GM19468 (cell line): ENCODE results near the gene CT55.
A peak's percentile ranks its signal among the peaks of the same experiment; 100 is the strongest.
"Not testable (repeated sequence)": the region's sequence is repeated elsewhere in the genome, so short reads cannot be mapped to it uniquely, and the experiment has no call there.

Experiments
- ATAC-seq: cut with Tn5 transposase; IDR thresholded peaks from one replicate; pipeline ENCODE4 v1.9.1; 2021; ENCODE audit warnings: mild to moderate bottlenecking, moderate library complexity, moderate number of reproducible peaks; ENCODE audit not compliant: unreplicated experiment; ENCODE audit errors: extremely low read depth

The CT55 gene

DNA sequence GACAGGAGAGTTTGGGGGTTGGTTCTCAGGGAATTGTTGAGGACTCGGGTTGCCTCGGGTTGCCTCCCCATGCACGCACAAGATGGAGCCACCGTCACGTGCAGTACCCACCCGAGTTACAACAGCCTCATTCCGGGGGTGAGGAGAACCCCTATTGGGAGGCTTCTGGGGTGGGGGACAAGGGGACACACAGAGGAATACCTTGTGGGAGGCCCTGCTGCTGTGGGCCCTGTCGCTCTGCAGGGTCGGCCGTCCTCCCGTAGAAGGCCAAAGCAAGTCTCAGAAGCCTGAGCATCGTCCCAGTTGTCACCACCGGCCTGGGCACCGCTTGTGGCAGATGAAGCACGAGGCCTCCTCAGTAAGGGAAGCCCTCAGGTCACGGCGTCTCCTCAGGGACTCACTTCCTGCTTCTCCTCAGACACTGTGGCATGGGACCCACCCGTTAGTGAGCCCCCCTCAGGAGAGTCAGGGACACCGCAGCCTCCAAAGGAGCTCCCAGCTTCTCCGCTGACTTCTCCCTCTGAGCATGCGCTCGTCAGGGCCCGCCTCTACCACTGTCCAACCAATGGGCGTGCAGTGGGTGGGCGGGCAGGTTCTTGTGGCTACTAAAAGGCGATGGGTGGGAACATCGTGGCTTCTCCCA, at the start of gene CT55:
Gene CT55 (minus strand): TSS at position 522 of the 643 bp plus-strand sequence. CDS start 227 bp downstream, at position 295.
- no peak for ATAC-seq

- no peak for ATAC-seq
Measured at GRCh38 chrX:135213200-135213844, 42.1 kb upstream of the CT55 start.

DNA sequence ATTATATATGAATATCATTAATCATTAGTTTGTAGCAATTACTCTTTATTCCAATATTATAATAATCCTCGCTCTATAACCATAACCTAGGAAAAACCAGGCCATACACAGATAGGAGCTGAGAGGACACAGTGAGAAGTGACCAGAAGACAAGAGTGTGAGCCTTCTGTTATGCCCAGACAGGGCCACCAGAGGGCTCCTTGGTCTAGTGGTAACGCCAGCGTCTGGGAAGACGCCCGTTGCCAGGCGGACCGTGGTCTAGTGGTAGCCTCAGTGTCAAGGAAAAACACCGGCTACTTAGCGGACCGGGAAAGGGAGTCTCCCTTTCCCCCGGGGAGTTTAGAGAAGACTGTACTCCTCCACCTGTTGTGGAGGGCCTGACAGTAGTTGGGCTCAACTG, 35.2 kb upstream of the CT55 start:
- not testable (repeated sequence) for ATAC-seq

- ATAC-seq, result no peak
Measured at GRCh38 chrX:135200297-135200696, 29.1 kb upstream of the CT55 start.

DNA sequence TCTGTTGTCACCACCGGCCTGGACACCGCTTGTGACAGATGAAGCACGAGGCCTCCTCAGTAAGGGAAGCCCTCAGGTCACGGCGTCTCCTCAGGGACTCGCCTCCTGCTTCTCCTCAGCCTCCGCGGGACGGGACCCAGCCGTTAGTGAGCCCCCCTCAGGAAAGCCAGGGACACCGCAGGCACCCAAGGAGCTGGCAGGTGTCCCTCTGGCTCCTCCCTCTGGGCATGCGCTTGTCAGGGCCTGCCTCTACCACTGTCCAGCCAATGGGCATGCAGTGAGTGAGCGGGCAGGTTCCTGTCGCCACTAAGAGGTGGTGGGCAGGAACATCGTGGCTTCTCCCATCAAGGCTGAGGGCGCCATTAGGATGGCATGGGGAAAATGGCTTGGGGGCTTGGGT, 23.5 kb upstream of the CT55 start:
- ATAC-seq, result no peak

GRCh38 chrX:135193740-135194139, 22.5 kb upstream of the CT55 start:
- no peak for ATAC-seq

- no peak for ATAC-seq
Measured at GRCh38 chrX:135191838-135192237, 20.6 kb upstream of the CT55 start.

GRCh38 chrX:135185795-135186443, 14.7 kb upstream of the CT55 start:
- ATAC-seq, result peak; percentile 63

DNA sequence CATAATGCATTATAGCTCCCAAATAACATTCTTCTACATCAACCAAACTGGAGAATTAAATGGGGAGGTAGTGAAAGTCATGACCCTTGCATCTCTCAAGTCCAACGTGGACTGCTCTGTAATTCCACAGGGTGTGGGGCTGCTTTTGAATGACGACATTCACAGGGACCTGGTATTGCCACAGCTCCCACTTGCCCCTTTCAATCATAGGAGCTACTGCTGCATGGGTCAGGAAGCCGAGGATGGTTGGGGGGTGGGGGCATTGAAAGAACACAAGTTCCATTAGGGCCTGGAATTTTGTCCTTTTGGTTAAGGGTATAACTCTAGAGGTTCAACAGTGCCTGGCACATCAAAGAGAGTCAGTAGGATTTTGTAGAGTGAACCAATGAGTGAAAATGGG, 7.4 kb upstream of the CT55 start:
- no peak for ATAC-seq

DNA sequence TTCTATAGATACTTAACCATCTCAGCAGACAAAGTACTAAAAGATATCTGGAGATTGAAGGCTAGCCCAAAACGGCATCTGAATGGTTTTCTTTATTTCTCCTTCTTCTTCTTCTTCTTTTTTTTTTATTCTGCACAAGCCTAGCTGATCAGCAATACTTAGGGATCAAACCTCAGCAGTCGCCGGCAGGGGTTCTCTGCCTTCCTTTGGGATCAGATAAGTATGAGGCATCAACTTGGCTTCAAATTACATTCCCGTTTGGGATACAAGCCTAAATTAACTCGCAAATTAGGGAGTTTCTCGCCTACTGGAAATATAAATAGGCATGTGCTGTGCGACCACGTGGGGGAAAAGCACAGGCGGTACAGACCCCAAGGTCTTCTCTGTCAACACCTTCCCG, 730 bp downstream of the CT55 start:
- ATAC-seq, result no peak

DNA sequence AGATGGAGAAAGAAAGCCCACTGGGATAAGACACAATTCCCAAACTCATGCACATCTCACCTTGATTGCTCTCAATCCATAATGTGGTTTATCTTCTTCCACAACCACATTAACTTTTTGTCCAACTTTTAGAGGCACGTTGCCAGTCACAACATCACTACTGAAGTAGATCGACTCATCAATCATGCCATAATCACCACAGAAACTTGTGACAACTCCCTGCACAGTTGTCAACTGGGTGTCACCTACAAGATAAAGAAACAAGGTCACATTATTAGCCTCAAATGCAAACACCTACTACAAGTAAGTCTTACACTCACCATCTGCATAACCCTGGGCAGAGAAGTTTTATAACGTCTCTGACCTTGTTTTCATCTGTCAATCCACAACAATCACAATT, 1.7 kb downstream of the CT55 start:
- ATAC-seq, result not testable (repeated sequence)

- no peak for ATAC-seq
Measured at GRCh38 chrX:135168486-135168885, 2.7 kb downstream of the CT55 start.

- not testable (repeated sequence) for ATAC-seq
Measured at GRCh38 chrX:135154688-135155087, 16.5 kb downstream of the CT55 start.

GRCh38 chrX:135126145-135126544, 45.1 kb downstream of the CT55 start:
- not testable (repeated sequence) for ATAC-seq

GRCh38 chrX:135120056-135120576, 51.1 kb downstream of the CT55 start, which contains the start of gene ETDB:
Gene ETDB, minus strand, starts transcription at chrX:135120526. Its CDS starts 1,265 bp downstream, at chrX:135119261.
- ATAC-seq, result not testable (repeated sequence)

DNA sequence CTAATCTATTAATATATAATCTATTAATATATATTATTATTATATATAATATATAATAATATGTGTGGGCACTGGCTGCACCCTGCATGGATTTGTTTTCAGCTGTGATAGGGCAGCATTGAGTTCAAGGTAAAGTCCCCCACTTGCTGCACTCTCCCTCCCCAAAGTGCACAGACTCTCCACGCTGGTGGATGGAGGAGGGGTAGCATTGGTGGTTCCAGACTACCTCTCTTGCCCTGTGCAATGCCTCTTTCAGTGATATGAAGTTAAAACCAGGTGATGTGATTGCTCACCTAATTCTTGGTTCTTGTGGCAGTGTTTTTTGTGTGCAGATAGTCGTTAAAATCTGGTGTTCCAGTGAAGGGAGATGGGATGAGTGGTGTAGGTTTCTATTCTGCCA, 55.1 kb downstream of the CT55 start:
- ATAC-seq, result not testable (repeated sequence)

DNA sequence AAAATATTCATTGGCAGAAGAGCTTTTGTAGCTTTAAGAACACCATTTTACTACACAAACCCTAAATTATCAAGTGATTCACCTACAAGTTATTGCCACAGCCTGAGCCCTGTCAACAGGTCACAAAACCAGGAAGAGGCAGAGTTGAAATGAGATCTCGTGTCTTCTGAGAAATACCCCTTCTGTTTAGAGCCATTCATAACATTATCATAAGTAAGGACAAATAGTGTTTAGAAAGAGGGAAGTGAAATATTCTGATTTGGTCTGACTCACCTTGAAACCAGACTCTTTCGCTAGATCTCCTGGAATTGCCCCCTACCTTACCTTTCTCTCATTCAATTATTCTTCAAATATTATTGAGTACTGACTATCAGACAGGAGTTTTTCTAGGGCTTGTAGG, 56.8 kb downstream of the CT55 start:
- ATAC-seq, result peak; percentile 93

GRCh38 chrX:135112743-135113142, 58.5 kb downstream of the CT55 start:
- no peak for ATAC-seq

DNA sequence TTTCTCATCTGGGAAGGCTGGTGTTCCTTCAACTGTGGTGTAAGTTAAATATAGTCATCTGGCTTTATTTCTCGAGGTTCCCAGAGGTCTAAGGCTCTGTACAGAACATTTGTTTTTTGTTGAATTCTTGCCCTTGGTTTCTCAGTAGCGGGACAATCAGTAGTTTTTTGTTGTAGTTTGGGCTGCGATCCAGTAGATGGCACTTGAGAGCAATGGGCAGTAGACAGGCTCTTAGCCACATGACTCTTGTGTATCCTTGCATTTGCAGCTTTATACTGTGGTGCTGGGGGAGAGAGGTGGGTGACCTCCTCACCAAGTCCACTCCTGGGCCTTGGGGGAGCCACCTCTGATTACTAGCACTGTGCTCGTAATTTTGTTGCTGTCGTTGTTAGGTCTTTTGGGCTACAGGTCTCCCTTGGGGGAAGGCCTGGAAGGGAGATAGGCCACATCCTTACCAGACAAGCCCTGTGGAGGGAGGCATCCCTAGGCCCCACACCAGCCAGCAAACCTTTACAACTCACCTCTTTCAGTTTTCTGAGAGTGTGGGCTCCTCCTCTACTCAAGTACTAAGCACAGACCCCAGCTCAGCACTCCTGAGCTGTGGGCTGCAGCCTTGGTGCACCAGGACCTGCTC, 59.0 kb downstream of the CT55 start:
- no peak for ATAC-seq

DNA sequence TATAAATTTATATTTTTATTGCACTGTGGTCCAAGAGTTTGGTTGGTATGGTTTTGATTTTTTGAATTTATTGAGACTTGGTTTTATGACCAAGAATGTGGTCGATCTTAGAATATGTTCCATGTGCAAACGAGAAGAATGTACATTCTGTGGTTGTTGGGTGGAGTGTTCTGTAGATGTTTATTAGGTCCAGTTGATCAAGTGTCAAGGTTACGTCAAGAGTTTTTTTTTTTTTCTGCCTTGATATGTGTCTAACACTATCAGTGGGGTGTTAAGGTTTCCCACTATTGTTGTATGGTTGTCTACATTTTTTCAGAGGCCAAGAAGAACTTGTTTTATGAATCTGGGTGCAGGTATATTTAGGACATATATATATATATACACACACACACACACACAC, 61.6 kb downstream of the CT55 start:
- no peak for ATAC-seq
